H1 (cell line): ENCODE measurements around the gene LOXHD1. TPM values are rescaled to one million over a fixed set of nuclear protein-coding genes. Genes with fewer than 3 reads are reported as not detected.

Experiments used
- CTCF ChIA-PET: fragments of 300-600 bp; sonication (Branson Sonifier 250); formaldehyde crosslinking; loops from one replicate; lab custom pipeline; 2021; ENCODE audit not compliant: partially characterized antibody; lab: Charles Lee
- POLR2A ChIA-PET: fragments of 300-600 bp; sonication (Branson Sonifier 250); formaldehyde crosslinking; loops from one replicate; lab custom pipeline; 2021; ENCODE audit warnings: inconsistent platforms; ENCODE audit not compliant: partially characterized antibody; lab: Charles Lee
- DNase-seq, 2 experiments: peaks; one replicate each; pipeline versions ENCODE4 v3.0.0 to v3.0.0-alpha.2; 2010 to 2022; ENCODE audit warnings: low spot score in 2 of 2, low read depth in 1 of 2, mixed read lengths in 1 of 2
- FAIRE-seq: peaks from 2 replicates; lab custom pipeline; 2011; peaks lifted over from hg19 to GRCh38; lab: Jason Lieb, UNC
- H2AFZ ChIP-seq: 2 replicates; pipeline ENCODE4 v1.8.1; 2012; ENCODE audit warnings: low read length, inconsistent platforms
- H2AK5ac ChIP-seq: 2 replicates; pipeline ENCODE4 v1.6.1; 2013; ENCODE audit warnings: low read depth, low read length
- H2BK120ac ChIP-seq: replicated peaks from 2 replicates; pipeline ENCODE3; 2013; ENCODE audit warnings: low read depth, low read length, inconsistent platforms
- H2BK12ac ChIP-seq: 2 replicates; pipeline ENCODE4 v1.6.1; 2013; ENCODE audit warnings: low read depth, low read length
- H2BK15ac ChIP-seq: 2 replicates; pipeline ENCODE4 v1.6.1; 2013; ENCODE audit warnings: low read length
- H2BK20ac ChIP-seq: 2 replicates; pipeline ENCODE4 v1.6.1; 2013; ENCODE audit warnings: low read length
- H2BK5ac ChIP-seq: 2 replicates; pipeline ENCODE4 v1.6.1; 2013; ENCODE audit warnings: low read depth, low read length
- H3K14ac ChIP-seq: 2 replicates; pipeline ENCODE4 v1.6.1; 2013; ENCODE audit warnings: inconsistent platforms; ENCODE audit not compliant: insufficient read length
- H3K18ac ChIP-seq: 2 replicates; pipeline ENCODE4 v1.6.1; 2013; ENCODE audit warnings: low read length; ENCODE audit errors: extremely low read depth
- H3K23ac ChIP-seq: 2 replicates; pipeline ENCODE4 v1.6.1; 2013; ENCODE audit warnings: inconsistent platforms; ENCODE audit not compliant: insufficient read length
- H3K23me2 ChIP-seq: 2 replicates; pipeline ENCODE4 v1.6.1; 2013; ENCODE audit warnings: low read depth, low read length
- H3K27ac ChIP-seq: 2 replicates; pipeline ENCODE4 v1.6.1; 2011; ENCODE audit warnings: low read depth, low read length, inconsistent platforms
- H3K27me3 ChIP-seq, 4 experiments: replicated peaks in 1 of 4; 1 replicate in 1 of 4; 2 replicates in 3 of 4; pipeline versions ENCODE4 v1.6.1 to v1.8.1; 2011 to 2013; ENCODE audit warnings: low read length in 3 of 4, mild to moderate bottlenecking in 3 of 4, inconsistent platforms in 2 of 4, mixed read lengths in 2 of 4, moderate library complexity in 1 of 4; ENCODE audit not compliant: control insufficient read depth in 3 of 4, insufficient read depth in 3 of 4; ENCODE audit errors: extremely low read depth in 1 of 4
- H3K36me3 ChIP-seq, 4 experiments: 2 replicates each; pipeline versions ENCODE4 v1.6.1 to v1.8.1; 2011 to 2013; ENCODE audit warnings: mild to moderate bottlenecking in 4 of 4, low read length in 3 of 4, moderate library complexity in 2 of 4, control low read depth in 1 of 4, inconsistent platforms in 1 of 4; ENCODE audit not compliant: insufficient read depth in 4 of 4, control insufficient read depth in 2 of 4
- H3K4ac ChIP-seq: replicated peaks from 2 replicates; pipeline ENCODE3; 2013; ENCODE audit warnings: low read length, low read depth, mixed read lengths, inconsistent platforms; ENCODE audit not compliant: insufficient read length
- H3K4me1 ChIP-seq, 4 experiments: replicated peaks in 1 of 4; 1 replicate in 1 of 4; 2 replicates in 3 of 4; pipeline versions ENCODE4 v1.6.1 to v1.8.1; 2011 to 2013; ENCODE audit warnings: low read length in 3 of 4, inconsistent platforms in 2 of 4, mixed read lengths in 1 of 4; ENCODE audit not compliant: insufficient read depth in 4 of 4, control insufficient read depth in 3 of 4
- H3K4me2 ChIP-seq, 2 experiments: 2 replicates each; pipeline versions ENCODE4 v1.6.1 to v1.8.1; 2011 to 2013; ENCODE audit warnings: low read depth in 2 of 2, low read length in 2 of 2, control low read depth in 1 of 2, inconsistent platforms in 1 of 2, mild to moderate bottlenecking in 1 of 2; ENCODE audit not compliant: insufficient read depth in 1 of 2
- H3K4me3 ChIP-seq, 4 experiments: fragments of 200-600, 300-600 bp in 1 of 4; sonication (generic), shearing (Covaris generic), sonication (Bioruptor Twin) in 1 of 4; 2 replicates each; pipeline versions ENCODE4 v1.5.1 to v1.8.1; 2011 to 2016; ENCODE audit warnings: low read length in 4 of 4, low read depth in 3 of 4, control low read depth in 2 of 4, inconsistent platforms in 2 of 4, mild to moderate bottlenecking in 2 of 4, mixed read lengths in 1 of 4, moderate library complexity in 1 of 4; ENCODE audit not compliant: insufficient read depth in 2 of 4; ENCODE audit errors: extremely low read depth in 1 of 4
- H3K56ac ChIP-seq: replicated peaks from 2 replicates; pipeline ENCODE3; 2013; ENCODE audit warnings: low read depth, mild to moderate bottlenecking, mixed read lengths, low read length, inconsistent platforms; ENCODE audit not compliant: insufficient read length
- H3K79me1 ChIP-seq: 2 replicates; pipeline ENCODE4 v1.6.1; 2013; ENCODE audit warnings: low read depth, low read length, control low read depth
- H3K79me2 ChIP-seq, 2 experiments: 2 replicates each; pipeline versions ENCODE4 v1.6.1 to v1.8.1; 2012 to 2013; ENCODE audit warnings: low read length in 2 of 2, mild to moderate bottlenecking in 2 of 2, inconsistent platforms in 1 of 2; ENCODE audit not compliant: insufficient read depth in 2 of 2, control insufficient read depth in 1 of 2
- H3K9ac ChIP-seq, 4 experiments: replicated peaks in 1 of 4; 1 replicate in 1 of 4; 2 replicates in 3 of 4; pipeline versions ENCODE4 v1.6.1 to v1.8.1; 2011 to 2013; ENCODE audit warnings: low read depth in 3 of 4, low read length in 3 of 4, control low read depth in 2 of 4, mild to moderate bottlenecking in 2 of 4, moderate library complexity in 2 of 4, inconsistent platforms in 1 of 4; ENCODE audit errors: extremely low read depth in 1 of 4
- H3K9me3 ChIP-seq, 2 experiments: 2 replicates each; pipeline versions ENCODE4 v1.6.1 to v1.8.1; 2012 to 2013; ENCODE audit warnings: mild to moderate bottlenecking in 2 of 2, moderate library complexity in 2 of 2, control low read depth in 1 of 2, inconsistent platforms in 1 of 2, low read depth in 1 of 2, low read length in 1 of 2, mixed read lengths in 1 of 2; ENCODE audit not compliant: insufficient read depth in 2 of 2
- H4K20me1 ChIP-seq, 2 experiments: replicated peaks in 1 of 2; 2 replicates each; pipeline versions ENCODE3 to v1.8.1; 2011 to 2013; ENCODE audit warnings: inconsistent platforms in 2 of 2, low read length in 2 of 2, mild to moderate bottlenecking in 1 of 2; ENCODE audit not compliant: insufficient read depth in 2 of 2, control insufficient read depth in 1 of 2
- H4K5ac ChIP-seq: 2 replicates; pipeline ENCODE4 v1.6.1; 2013; ENCODE audit warnings: low read length, low read depth, mixed read lengths, inconsistent platforms; ENCODE audit not compliant: insufficient read length
- H4K8ac ChIP-seq: 2 replicates; pipeline ENCODE4 v1.8.0; 2013; ENCODE audit warnings: mild to moderate bottlenecking, moderate library complexity, low read length, inconsistent platforms; ENCODE audit not compliant: insufficient read depth; ENCODE audit errors: extremely low read depth
- H4K91ac ChIP-seq: replicated peaks from 2 replicates; pipeline ENCODE3; 2013; ENCODE audit warnings: low read length, mixed read lengths, inconsistent platforms; ENCODE audit not compliant: insufficient read length
- EP300 ChIP-seq, 2 experiments: IDR thresholded peaks; 1 replicate in 1 of 2; 2 replicates in 1 of 2; pipeline ENCODE4 v1.6.1; 2011 to 2012; ENCODE audit warnings: low read depth in 2 of 2, low read length in 2 of 2, mild to moderate bottlenecking in 2 of 2, borderline replicate concordance in 1 of 2, inconsistent platforms in 1 of 2, moderate library complexity in 1 of 2
- HDAC2 ChIP-seq, 2 experiments: fragments of 300-600 bp in 1 of 2; sonication (generic) in 1 of 2; IDR thresholded peaks; 2 replicates each; pipeline ENCODE4 v1.6.1; 2011 to 2012; ENCODE audit warnings: low read depth in 2 of 2, low read length in 2 of 2, mild to moderate bottlenecking in 2 of 2, moderate library complexity in 2 of 2, borderline replicate concordance in 1 of 2, inconsistent platforms in 1 of 2
- JUN ChIP-seq: IDR thresholded peaks from 2 replicates; pipeline ENCODE4 v1.6.1; 2011; ENCODE audit warnings: low read depth, mild to moderate bottlenecking, improper control_type of control experiment, low read length
- NANOG ChIP-seq: IDR thresholded peaks from 2 replicates; pipeline ENCODE4 v1.6.1; 2011; ENCODE audit warnings: low read length, low read depth, mild to moderate bottlenecking, inconsistent platforms; ENCODE audit not compliant: insufficient read depth, poor library complexity, severe bottlenecking
- RBBP5 ChIP-seq: IDR thresholded peaks from 2 replicates; pipeline ENCODE4 v1.7.1; 2012; ENCODE audit warnings: low read depth, mild to moderate bottlenecking, inconsistent platforms, low read length, moderate library complexity, borderline replicate concordance
- RNF2 ChIP-seq: fragments of 200-900, 300-1000 bp; sonication (generic); IDR thresholded peaks from 2 replicates; pipeline ENCODE4 v1.7.1; 2016; ENCODE audit warnings: borderline replicate concordance, low read depth, mild to moderate bottlenecking, antibody characterized with exemption, low read length; ENCODE audit not compliant: poor library complexity, severe bottlenecking; ENCODE audit errors: missing control alignments
- SAP30 ChIP-seq: fragments of 300-600 bp; sonication (generic); IDR thresholded peaks from 2 replicates; pipeline ENCODE4 v1.7.1; 2012; ENCODE audit warnings: low read length, moderate library complexity, mild to moderate bottlenecking, inconsistent platforms; ENCODE audit not compliant: insufficient read depth, insufficient replicate concordance
- SUZ12 ChIP-seq: fragments of 200-600 bp; sonication (generic); IDR thresholded peaks from 2 replicates; pipeline ENCODE4 v1.6.1; 2012; ENCODE audit warnings: mild to moderate bottlenecking, inconsistent platforms, low read length, moderate library complexity, mixed read lengths
- ZNF274 ChIP-seq: IDR thresholded peaks from 2 replicates; pipeline ENCODE4 v1.7.0; 2012; ENCODE audit warnings: low read length, borderline replicate concordance; ENCODE audit errors: extremely low read depth
- WGBS, 2 experiments: shearing (Covaris generic) in 1 of 2; methylation state at CpG; one replicate each; pipeline versions ENCODE4 v1.1.6 to v1.1.7; 2013 to 2015; ENCODE audit warnings: low lambda C conversion rate in 2 of 2, mixed read lengths in 2 of 2, inconsistent platforms in 1 of 2, low coverage in 1 of 2, missing lambda C conversion rate in 1 of 2; ENCODE audit not compliant: insufficient replicate concordance in 2 of 2, insufficient coverage in 1 of 2, insufficient read length in 1 of 2; ENCODE audit errors: extremely low coverage in 1 of 2, missing lambda C conversion rate in 1 of 2; 5-methylcytosine and 5-hydroxymethylcytosine counted together
- polyA plus RNA-seq, 7 experiments: library from polyadenylated mRNA; depleted of rRNA in 3 of 7; stranded (reverse) in 5 of 7; unstranded in 2 of 7; fragments of >200 nt in 5 of 7; fragments of 200-250 nt in 2 of 7; gene quantifications; 1 replicate in 5 of 7; 2 replicates in 1 of 7; 4 replicates in 1 of 7; pipeline versions ENCODE4 v1.2.1 to v1.2.3, GENCODE V29; 2011 to 2013; ENCODE audit warnings: missing spikeins in 2 of 7, mixed read lengths in 2 of 7
- total RNA-seq: library from RNA; stranded (reverse); fragmentation: NEBNext Ultra II Directional; extraction: Animal tissue kit (Norgen Biotek cat#: 25700); gene quantifications from 2 replicates; pipeline ENCODE4 v1.2.1, GENCODE V29; 2021
- TF ChIP-seq, protein P1 (sequence below): IDR thresholded peaks from 2 replicates; pipeline ENCODE4 v1.6.1; 2012; ENCODE audit warnings: low read length, inconsistent platforms

Gene LOXHD1
- total and polyA plus RNA-seq, 2 of the 8 experiments (the other 6 are each of a cell fraction or from before 2014, with no cell fraction given): 0.02 TPM; not detected in 1

DNA sequence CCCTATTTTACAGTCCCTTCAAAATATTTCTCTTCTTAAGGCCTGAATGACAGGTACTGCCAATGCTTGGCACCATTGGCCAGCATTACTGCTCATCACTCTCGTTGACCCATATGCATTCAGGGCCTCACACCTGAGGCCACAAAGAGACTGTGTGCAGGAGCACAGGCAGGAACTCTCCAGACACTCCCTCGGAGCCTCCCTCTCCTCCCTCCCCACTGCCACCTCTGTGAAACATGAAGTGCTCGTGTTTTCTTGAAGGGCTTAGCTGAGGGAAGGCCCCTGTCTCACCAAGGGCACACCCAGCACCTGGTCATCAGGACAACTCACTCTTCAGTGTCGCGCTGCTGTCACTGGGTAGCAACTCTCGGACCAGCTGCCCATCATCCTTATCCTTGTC lies 85.3 kb downstream of the LOXHD1 start:
- Histone ChIP-seq H4K5ac (no peak overlapping the region), H3K23me2 (no peaks in the 10 kb centered on the region), H3K4ac (no peak overlapping the region), H2BK12ac (no peak overlapping the region), H3K36me3 (no peaks in the 10 kb centered on the region), H4K91ac (no peak overlapping the region), H2AFZ (no peak overlapping the region), H3K4me3 (no peak overlapping the region), H3K27ac (no peak overlapping the region), H3K9me3 (no peaks in the 10 kb centered on the region), H2BK15ac (no peak overlapping the region), H2BK5ac (no peak overlapping the region), H3K4me1 (no peaks in the 10 kb centered on the region), H2BK120ac (no peak overlapping the region), H3K4me2 (no peak overlapping the region), H2BK20ac (no peak overlapping the region), H3K9ac (no peak overlapping the region), H3K79me2 (no peaks in the 10 kb centered on the region), H3K79me1 (no peaks in the 10 kb centered on the region), H3K27me3 (no peaks in the 10 kb centered on the region), H2AK5ac (no peak overlapping the region), H3K56ac (no peak overlapping the region), H3K14ac (no peak overlapping the region), H3K23ac (no peak overlapping the region), H4K20me1 (no peaks in the 10 kb centered on the region), H4K8ac (no peak overlapping the region), H3K18ac (no peak overlapping the region)
- FAIRE-seq: no peak
- DNase-seq: no peak
- WGBS, 2 experiments: 87% methylated on average over 6 of the region's 6 CpGs; no CpG with 5 or more reads in 1 of the 2 experiments
- CTCF ChIA-PET: interaction anchor here (1.1 to 5.9 kb wide), 4 partner anchors 10 to 29 kb away, joined by 4 to 30 read pairs (median 4); no protein-coding TSS in a partner anchor
- POLR2A ChIA-PET: interaction anchor here (0.9 kb wide), 1 partner anchor 9 kb away, joined by 3 read pairs; no protein-coding TSS in a partner anchor
- TF ChIP-seq, protein P1, sequence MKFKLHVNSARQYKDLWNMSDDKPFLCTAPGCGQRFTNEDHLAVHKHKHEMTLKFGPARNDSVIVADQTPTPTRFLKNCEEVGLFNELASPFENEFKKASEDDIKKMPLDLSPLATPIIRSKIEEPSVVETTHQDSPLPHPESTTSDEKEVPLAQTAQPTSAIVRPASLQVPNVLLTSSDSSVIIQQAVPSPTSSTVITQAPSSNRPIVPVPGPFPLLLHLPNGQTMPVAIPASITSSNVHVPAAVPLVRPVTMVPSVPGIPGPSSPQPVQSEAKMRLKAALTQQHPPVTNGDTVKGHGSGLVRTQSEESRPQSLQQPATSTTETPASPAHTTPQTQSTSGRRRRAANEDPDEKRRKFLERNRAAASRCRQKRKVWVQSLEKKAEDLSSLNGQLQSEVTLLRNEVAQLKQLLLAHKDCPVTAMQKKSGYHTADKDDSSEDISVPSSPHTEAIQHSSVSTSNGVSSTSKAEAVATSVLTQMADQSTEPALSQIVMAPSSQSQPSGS: no peak
- TF ChIP-seq HDAC2 (IDR thresholded peaks at IDR 0.05; ENCODE audit: borderline replicate concordance in 1 of 2, low read depth in 2 of 2, low read length in 2 of 2) (no peak), EP300 (IDR thresholded peaks at IDR 0.05; ENCODE audit: borderline replicate concordance in 1 of 2, low read depth in 2 of 2, low read length in 2 of 2) (no peak), SUZ12 (no peak), RBBP5 (no peak), JUN (no peak), SAP30 (no peak), ZNF274 (no peak), RNF2 (no peak), NANOG (no peak)
